K562 (cell line): ENCODE data around the gene KASH5. TPM values are rescaled to one million over a fixed set of nuclear protein-coding genes. Genes with fewer than 3 reads are reported as not detected.

Source experiments
- CBX3 ChIP-seq, 2 experiments: IDR thresholded peaks; 1 replicate in 1 of 2; 2 replicates in 1 of 2; pipeline ENCODE4 v1.6.1; 2012; ENCODE audit warnings: inconsistent platforms in 2 of 2, low read length in 2 of 2, borderline replicate concordance in 1 of 2, control low read depth in 1 of 2
- CTBP1 ChIP-seq: fragments of 450-650 bp; IDR thresholded peaks from 2 replicates; pipeline ENCODE4 v1.6.1; 2016; ENCODE audit warnings: borderline replicate concordance
- EP400 ChIP-seq: fragments of 450-650 bp; IDR thresholded peaks from 2 replicates; pipeline ENCODE4 v1.6.1; 2017; ENCODE audit warnings: antibody characterized with exemption, mild to moderate bottlenecking, moderate library complexity
- ETV5 ChIP-seq: sonication (generic); formaldehyde crosslinking; IDR thresholded peaks from 2 replicates; pipeline ENCODE4 v1.4.0; 2020; ENCODE audit warnings: low read depth, mild to moderate bottlenecking, missing genetic modification reagents
- JUND ChIP-seq, 2 experiments: IDR thresholded peaks; 2 replicates in 1 of 2; 3 replicates in 1 of 2; pipeline ENCODE4 v1.6.1; 2011; ENCODE audit warnings: borderline replicate concordance in 2 of 2, low read depth in 2 of 2, low read length in 2 of 2, improper control_type of control experiment in 1 of 2, missing biosample characterization in 1 of 2, missing genetic modification characterization in 1 of 2, missing genetic modification reagents in 1 of 2
- KAT8 ChIP-seq: fragments of 450-650 bp; IDR thresholded peaks from 2 replicates; pipeline ENCODE4 v1.6.1; 2016; ENCODE audit warnings: low read depth, mild to moderate bottlenecking
- MAFK ChIP-seq: IDR thresholded peaks from 2 replicates; pipeline ENCODE4 v1.6.1; 2011; ENCODE audit warnings: low read length, improper control_type of control experiment
- MNT ChIP-seq, 2 experiments: fragments of 450-650 bp; conservative IDR thresholded peaks; 2 replicates each; pipeline ENCODE4 v1.6.1; 2017; ENCODE audit warnings: mild to moderate bottlenecking in 2 of 2, moderate library complexity in 2 of 2
- NR2C2 ChIP-seq, 2 experiments: fragments of 200-800 bp in 1 of 2; sonication (Bioruptor generic) in 1 of 2; sonication (generic) in 1 of 2; formaldehyde crosslinking in 1 of 2; IDR thresholded peaks; 2 replicates each; pipeline versions ENCODE4 v1.6.1 to v1.8.0; 2016 to 2022; ENCODE audit warnings: mild to moderate bottlenecking in 1 of 2, missing compliant biosample characterization in 1 of 2, missing genetic modification characterization in 1 of 2, missing genetic modification reagents in 1 of 2
- USF1 ChIP-seq: sonication (generic); formaldehyde crosslinking; IDR thresholded peaks from 2 replicates; pipeline ENCODE4 v1.9.0; 2022; ENCODE audit warnings: mild to moderate bottlenecking, missing genetic modification reagents
- VEZF1 ChIP-seq: fragments of 200-800 bp; sonication (Bioruptor generic); IDR thresholded peaks from 2 replicates; pipeline ENCODE4 v1.6.1; 2017; ENCODE audit warnings: missing genetic modification characterization, missing compliant biosample characterization
- ZBTB11 ChIP-seq, 3 experiments: fragments of 200-800 bp in 1 of 3; fragments of 250-450 bp in 1 of 3; fragments of 450-650 bp in 1 of 3; sonication (Bioruptor Pico) in 1 of 3; sonication (Bioruptor generic) in 1 of 3; formaldehyde crosslinking in 1 of 3; IDR thresholded peaks; 2 replicates each; pipeline versions ENCODE4 v1.6.1 to v1.8.0; 2016 to 2022; ENCODE audit warnings: mild to moderate bottlenecking in 2 of 3, missing genetic modification characterization in 2 of 3, missing compliant biosample characterization in 1 of 3, moderate library complexity in 1 of 3
- ZKSCAN1 ChIP-seq: fragments of 150-350 bp; IDR thresholded peaks from 2 replicates; pipeline ENCODE4 v1.6.1; 2016; ENCODE audit warnings: low read depth, low read length
- ZKSCAN3 ChIP-seq: fragments of 250-450 bp; sonication (Bioruptor Pico); IDR thresholded peaks from 2 replicates; pipeline ENCODE4 v1.4.0; 2020
- ZNF431 ChIP-seq: sonication (generic); formaldehyde crosslinking; IDR thresholded peaks from 2 replicates; pipeline ENCODE4 v1.8.0; 2022; ENCODE audit warnings: mild to moderate bottlenecking, missing genetic modification reagents
- polyA plus RNA-seq, 8 experiments: library from polyadenylated mRNA; depleted of rRNA in 4 of 8; stranded (reverse) in 5 of 8; unstranded in 3 of 8; fragments of >200 nt; fragmentation: Nextera tagmentation in 2 of 8; fragmentation: Illumina TruSeq in 1 of 8; extraction: Ambion mirVana in 2 of 8; extraction: Trizol in 1 of 8; gene quantifications; 2 replicates each; pipeline versions ENCODE4 v1.2.1 to v1.2.3, GENCODE V29; 2011 to 2014; ENCODE audit warnings: inconsistent platforms in 1 of 8, missing spikeins in 1 of 8
- total RNA-seq, 7 experiments: library from RNA; depleted of rRNA in 6 of 7; stranded (reverse); fragments of >200 nt in 6 of 7; fragmentation: Illumina TruSeq in 2 of 7; extraction: Trizol in 2 of 7; gene quantifications; 2 replicates each; pipeline versions ENCODE4 v1.2.1 to v1.2.3, GENCODE V29; 2011 to 2021; ENCODE audit warnings: low replicate concordance in 1 of 7
- TF ChIP-seq, protein P1 (sequence below): fragments of 250-450 bp; sonication (Bioruptor Pico); IDR thresholded peaks from 2 replicates; pipeline ENCODE4 v1.4.0; 2020; ENCODE audit warnings: mild to moderate bottlenecking, moderate library complexity

KASH5 gene
- total and polyA plus RNA-seq, 9 of the 15 experiments (the other 6 are each of a cell fraction or from before 2014, with no cell fraction given): 0.07 to 0.84 (median 0.34) TPM; not detected in 1

DNA sequence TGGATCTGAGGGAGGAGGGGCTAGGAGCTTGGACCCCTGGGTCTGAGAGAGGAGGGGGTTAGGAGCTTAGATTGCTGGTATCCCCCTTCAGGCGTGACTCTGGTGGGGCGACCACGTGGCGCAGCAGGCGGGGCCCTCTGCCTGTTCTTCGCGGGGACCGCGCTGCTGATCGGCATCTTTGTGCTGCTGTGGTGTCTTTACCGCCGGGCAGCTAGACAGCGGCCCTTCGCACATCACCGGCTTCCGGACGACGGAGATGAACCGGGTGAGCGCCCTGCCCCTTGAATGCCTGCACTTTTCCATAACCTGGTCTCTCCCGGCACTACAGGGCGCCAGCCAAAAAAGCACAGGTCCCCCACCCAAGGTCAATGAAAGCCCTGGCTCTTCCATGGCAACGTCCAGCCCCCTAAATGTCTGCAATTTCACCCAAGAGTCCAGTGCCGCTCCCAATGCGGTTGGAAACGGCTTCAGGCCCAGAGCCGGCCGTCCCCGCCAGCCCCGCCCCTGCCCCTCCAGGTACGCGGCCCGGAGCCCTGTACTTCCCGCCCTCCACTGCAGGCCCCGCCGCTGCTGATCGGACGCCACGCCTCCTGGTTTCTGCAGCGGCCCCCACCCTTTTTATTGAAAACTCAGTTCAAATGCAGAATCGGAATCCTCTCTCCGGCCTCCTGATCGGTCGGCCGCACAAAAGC lies 40.0 kb downstream of the KASH5 start (continued):
- TF ChIP-seq ZBTB11 (CRISPR knock-in tag; IDR thresholded peaks at IDR 0.05) (peak in 2 of 3 experiments; percentile 52 to 57; a peak in 3 of 6 replicates), NR2C2 (CRISPR knock-in tag; IDR thresholded peaks at IDR 0.05) (0 out of 2 replicates have a peak, but pooled peaks have one; percentile 24), NR2C2 (tag; IDR thresholded peaks at IDR 0.05) (no peak), ETV5 (no peak), ZNF431 (CRISPR knock-in tag) (peak; percentile 63; the same call in 1 of the 2 replicates), USF1 (peak; percentile 78), ZKSCAN1 (no peak), ZKSCAN3 (CRISPR knock-in tag) (no peak), MAFK (no peak), JUND (IDR thresholded peaks at IDR 0.05; ENCODE audit: borderline replicate concordance, low read depth, low read length) (no peak), JUND (tag; IDR thresholded peaks at IDR 0.05; ENCODE audit: borderline replicate concordance, low read depth, low read length) (no peak), KAT8 (no peak), EP400 (peak; percentile 51; the same call in 1 of the 2 replicates), MNT (conservative IDR thresholded peaks at IDR 0.05) (peak in 1 of 2 experiments; percentile 77; a peak in 3 of 4 replicates), VEZF1 (CRISPR knock-in tag) (peak; percentile 43), CTBP1 (peak; percentile 69; the same call in 1 of the 2 replicates), CBX3 (IDR thresholded peaks at IDR 0.05; ENCODE audit: borderline replicate concordance in 1 of 2, low read length in 2 of 2) (no peak)
- TF ChIP-seq, protein P1, sequence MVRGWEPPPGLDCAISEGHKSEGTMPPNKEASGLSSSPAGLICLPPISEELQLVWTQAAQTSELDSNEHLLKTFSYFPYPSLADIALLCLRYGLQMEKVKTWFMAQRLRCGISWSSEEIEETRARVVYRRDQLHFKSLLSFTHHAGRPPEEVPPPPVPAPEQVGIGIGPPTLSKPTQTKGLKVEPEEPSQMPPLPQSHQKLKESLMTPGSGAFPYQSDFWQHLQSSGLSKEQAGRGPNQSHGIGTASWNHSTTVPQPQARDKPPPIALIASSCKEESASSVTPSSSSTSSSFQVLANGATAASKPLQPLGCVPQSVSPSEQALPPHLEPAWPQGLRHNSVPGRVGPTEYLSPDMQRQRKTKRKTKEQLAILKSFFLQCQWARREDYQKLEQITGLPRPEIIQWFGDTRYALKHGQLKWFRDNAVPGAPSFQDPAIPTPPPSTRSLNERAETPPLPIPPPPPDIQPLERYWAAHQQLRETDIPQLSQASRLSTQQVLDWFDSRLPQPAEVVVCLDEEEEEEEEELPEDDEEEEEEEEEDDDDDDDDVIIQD: no peak
